B cell (primary cell): ENCODE data around the gene CALN1. TPM values are rescaled to one million over a fixed set of nuclear protein-coding genes. Genes with fewer than 3 reads are reported as not detected.

Experiments used
- ATAC-seq: fragments of 200-7000 bp; cut with Tn5 transposase; one replicate; pipeline ENCODE4 v1.10.0; 2021; ENCODE audit warnings: low read depth, mild to moderate bottlenecking, moderate number of reproducible peaks, moderate library complexity
- CTCF ChIA-PET: fragments of 350-600 bp; sonication (Branson Sonifier 250); formaldehyde crosslinking; loops from one replicate; lab custom pipeline; 2021; ENCODE audit warnings: antibody characterized with exemption, inconsistent platforms; lab: Charles Lee
- POLR2A ChIA-PET: fragments of 350-600 bp; sonication (Branson Sonifier 250); formaldehyde crosslinking; loops from one replicate; lab custom pipeline; 2021; ENCODE audit warnings: antibody characterized with exemption; lab: Charles Lee
- DNase-seq: peaks from one replicate; pipeline ENCODE4 v3.0.0; 2013
- H2AFZ ChIP-seq: 2 replicates; pipeline ENCODE4 v1.6.1; 2012; ENCODE audit warnings: mild to moderate bottlenecking, low read depth, low read length; ENCODE audit not compliant: insufficient read depth, poor library complexity, severe bottlenecking
- H3K27ac ChIP-seq, 2 donors: 1 replicate in 1 of 2; 2 replicates in 1 of 2; pipeline ENCODE4 v1.5.1; 2012 to 2013; ENCODE audit warnings: low read length in 2 of 2, mild to moderate bottlenecking in 2 of 2, moderate library complexity in 1 of 2
- H3K27me3 ChIP-seq, 4 experiments: fragments of 200-600 bp in 1 of 4; sonication (generic) in 1 of 4; replicated peaks in 1 of 4; 1 replicate in 2 of 4; 2 replicates in 2 of 4; pipeline versions ENCODE4 v1.6.1 to v1.7.0; 2013 to 2016; ENCODE audit warnings: low read length in 3 of 4, mild to moderate bottlenecking in 2 of 4, mixed read lengths in 1 of 4, moderate library complexity in 1 of 4; ENCODE audit not compliant: insufficient read depth in 4 of 4, control insufficient read depth in 3 of 4; ENCODE audit errors: control extremely low read depth in 1 of 4
- H3K36me3 ChIP-seq, 2 experiments: replicated peaks in 1 of 2; 1 replicate in 1 of 2; 2 replicates in 1 of 2; pipeline versions ENCODE4 v1.6.1 to v1.7.1; 2013; ENCODE audit warnings: low read length in 1 of 2; ENCODE audit not compliant: insufficient read depth in 2 of 2, control insufficient read depth in 1 of 2; ENCODE audit errors: control extremely low read depth in 1 of 2, extremely low read depth in 1 of 2
- H3K4me1 ChIP-seq, 2 donors: fragments of 200-600 bp in 1 of 2; sonication (generic) in 1 of 2; 1 replicate in 1 of 2; 2 replicates in 1 of 2; pipeline versions ENCODE4 v1.5.1 to v1.6.1; 2013 to 2017; ENCODE audit warnings: low read length in 2 of 2; ENCODE audit not compliant: control insufficient read depth in 2 of 2, insufficient read depth in 2 of 2
- H3K4me2 ChIP-seq: replicated peaks from 2 replicates; pipeline ENCODE3; 2012; ENCODE audit warnings: mild to moderate bottlenecking, low read depth, low read length; ENCODE audit not compliant: poor library complexity, severe bottlenecking
- H3K4me3 ChIP-seq, 5 experiments: fragments of 200-600 bp in 1 of 5; sonication (generic) in 1 of 5; 1 replicate in 3 of 5; 2 replicates in 2 of 5; pipeline versions ENCODE4 v1.5.1 to v1.7.0; 2011 to 2016; ENCODE audit warnings: low read length in 4 of 5, mild to moderate bottlenecking in 4 of 5, low read depth in 2 of 5, control low read depth in 1 of 5, moderate library complexity in 1 of 5; ENCODE audit not compliant: insufficient read depth in 1 of 5; ENCODE audit errors: control extremely low read depth in 1 of 5, extremely low read depth in 1 of 5
- H3K79me2 ChIP-seq: fragments of 200-600 bp; sonication (generic); one replicate; pipeline ENCODE4 v1.6.0; 2016; ENCODE audit warnings: low read length; ENCODE audit not compliant: control insufficient read depth, insufficient read depth
- H3K9ac ChIP-seq: fragments of 200-600 bp; sonication (generic); 2 replicates; pipeline ENCODE4 v1.6.1; 2017; ENCODE audit warnings: mild to moderate bottlenecking, low read length, moderate library complexity
- H3K9me3 ChIP-seq, 3 donors: one replicate each; pipeline versions ENCODE4 v1.6.1 to v1.7.1; 2013; ENCODE audit warnings: low read length in 2 of 3; ENCODE audit not compliant: control insufficient read depth in 2 of 3, insufficient read depth in 1 of 3; ENCODE audit errors: control extremely low read depth in 1 of 3
- H4K20me1 ChIP-seq: 2 replicates; pipeline ENCODE4 v1.6.0; 2012; ENCODE audit warnings: mild to moderate bottlenecking, low read length; ENCODE audit not compliant: insufficient read depth, control insufficient read depth, poor library complexity, severe bottlenecking
- H3K27ac Mint-ChIP-seq: one replicate; pipeline ENCODE4 v1.8.0; 2021; ENCODE audit warnings: mixed read lengths
- H3K27me3 Mint-ChIP-seq: one replicate; pipeline ENCODE4 v1.8.0; 2021; ENCODE audit warnings: mixed read lengths
- H3K4me1 Mint-ChIP-seq: one replicate; pipeline ENCODE4 v1.8.0; 2021; ENCODE audit warnings: mixed read lengths
- H3K4me3 Mint-ChIP-seq: one replicate; pipeline ENCODE4 v1.8.0; 2021; ENCODE audit warnings: mixed read lengths
- H3K9me3 Mint-ChIP-seq: one replicate; pipeline ENCODE4 v1.8.0; 2022; ENCODE audit warnings: mixed read lengths; ENCODE audit not compliant: insufficient read depth
- CTCF ChIP-seq: fragments of 200-600 bp; IDR thresholded peaks from one replicate; pipeline ENCODE4 v1.8.0; 2022; ENCODE audit warnings: antibody characterized with exemption, mild to moderate bottlenecking
- EZH2 ChIP-seq: IDR thresholded peaks from 2 replicates; pipeline ENCODE4 v1.6.1; 2012; ENCODE audit warnings: borderline replicate concordance, low read depth, mild to moderate bottlenecking, moderate library complexity, low read length; ENCODE audit not compliant: insufficient read depth, poor library complexity, severe bottlenecking
- WGBS: methylation state at CpG from one replicate; pipeline ENCODE4 v1.1.5; 2013; ENCODE audit warnings: missing lambda C conversion rate; ENCODE audit not compliant: insufficient coverage; 5-methylcytosine and 5-hydroxymethylcytosine counted together
- intact Hi-C: fragments of 100-400 bp; cut with micrococcal nuclease; formaldehyde crosslinking; loops from one replicate; pipeline ENCODE4 v1.10.0; 2022
- polyA plus RNA-seq: library from polyadenylated mRNA; depleted of rRNA; stranded (reverse); fragments of >200 nt; gene quantifications from 2 replicates; pipeline ENCODE4 v1.2.3, GENCODE V29; 2012
- total RNA-seq, 2 donors: library from RNA; stranded (reverse); fragments of 120-200 nt in 1 of 2; gene quantifications; 1 replicate in 1 of 2; 2 replicates in 1 of 2; pipeline versions ENCODE4 v1.2.3 to v1.2.4, GENCODE V29; 2013 to 2022

The CALN1 gene
- total and polyA plus RNA-seq, 2 donors (not counting 1 experiment from before 2014, with no cell fraction given) = not detected

GRCh38 chr7:72408966-72409637 lies 3.0 kb downstream of the CALN1 start:
- no peak overlapping the region for H3K4me3 Mint-ChIP-seq
- Histone ChIP-seq H2AFZ (no peak overlapping the region), H3K9ac (no peak overlapping the region), H3K4me3 (no peak overlapping the region), H3K27ac (no peak overlapping the region), H3K36me3 (no peaks in the 10 kb centered on the region), H3K4me1 (no peaks in the 10 kb centered on the region), H3K27me3 (peaks cover 0 to 4% (median 0%) of the 10 kb centered on the region in 4 experiments), H3K9me3 (peaks cover 0 to 19% (median 0%) of the 10 kb centered on the region in 3 donors), H4K20me1 (no peaks in the 10 kb centered on the region), H3K4me2 (no peak overlapping the region), H3K79me2 (no peaks in the 10 kb centered on the region)
- 96% methylated on average over 11 of the region's 11 CpGs for WGBS
- no peaks in the 10 kb centered on the region for H3K9me3 Mint-ChIP-seq
- H3K27ac Mint-ChIP-seq = no peak overlapping the region
- no peaks in the 10 kb centered on the region for H3K4me1 Mint-ChIP-seq
- ChIA-PET CTCF (no interaction called here), POLR2A (no interaction called here)
- peaks cover 13% of the 10 kb centered on the region for H3K27me3 Mint-ChIP-seq
- ATAC-seq = no peak
- no peak for TF ChIP-seq EZH2
- TF ChIP-seq CTCF = no peak
- no peak for DNase-seq
- intact Hi-C loops = no loop called here

GRCh38 chr7:72406820-72407403 lies 5.2 kb downstream of the CALN1 start:
- Histone ChIP-seq H3K36me3 (no peaks in the 10 kb centered on the region), H3K4me1 (no peaks in the 10 kb centered on the region), H2AFZ (no peak overlapping the region), H3K9ac (no peak overlapping the region), H3K27ac (no peak overlapping the region), H3K4me2 (no peak overlapping the region), H3K4me3 (no peak overlapping the region), H3K79me2 (no peaks in the 10 kb centered on the region), H4K20me1 (no peaks in the 10 kb centered on the region), H3K27me3 (peaks cover 0 to 8% (median 0%) of the 10 kb centered on the region in 4 experiments), H3K9me3 (peaks cover 0 to 14% (median 0%) of the 10 kb centered on the region in 3 donors)
- H3K4me1 Mint-ChIP-seq = no peaks in the 10 kb centered on the region
- no peak overlapping the region for H3K27ac Mint-ChIP-seq
- CTCF ChIA-PET = no interaction called here
- H3K9me3 Mint-ChIP-seq = no peaks in the 10 kb centered on the region
- POLR2A ChIA-PET = no interaction called here
- DNase-seq = no peak
- no peak for TF ChIP-seq EZH2
- no peak for TF ChIP-seq CTCF
- peaks cover 28% of the 10 kb centered on the region for H3K27me3 Mint-ChIP-seq
- WGBS = 95% methylated on average over 2 of the region's 4 CpGs
- ATAC-seq = no peak
- no peak overlapping the region for H3K4me3 Mint-ChIP-seq
- intact Hi-C loops = no loop called here
